COLO668 (cell line): ENCODE measurements around the gene PNPLA8.
"Not testable (repeated sequence)": the region's sequence is repeated elsewhere in the genome, so short reads cannot be mapped to it uniquely, and the experiment has no call there.

Experiments used
- DNase-seq: peaks from one replicate; lab custom pipeline; 2025; ENCODE audit not compliant: unreplicated experiment; lab: John Stamatoyannopoulos, UW

PNPLA8 gene

DNA sequence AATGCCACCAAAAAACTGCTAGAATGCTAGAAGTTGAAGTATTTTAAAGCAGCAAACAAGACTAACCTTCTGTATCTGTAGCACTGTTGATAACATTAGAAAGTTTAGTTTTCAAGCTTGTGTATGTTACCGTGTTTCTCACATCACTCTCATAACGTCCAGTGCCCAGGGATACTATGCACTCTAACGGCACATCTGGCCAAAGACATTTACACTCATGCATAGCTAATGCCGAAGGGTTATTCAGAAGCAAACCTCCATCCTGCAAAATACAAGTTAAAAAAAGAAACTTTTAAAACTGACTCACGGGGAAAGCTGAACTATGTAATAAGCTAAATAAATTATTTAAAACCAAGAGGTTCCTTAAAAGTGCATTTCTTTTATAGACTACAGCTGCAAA, 46.8 kb downstream of the PNPLA8 start:
- no peak for DNase-seq

DNA sequence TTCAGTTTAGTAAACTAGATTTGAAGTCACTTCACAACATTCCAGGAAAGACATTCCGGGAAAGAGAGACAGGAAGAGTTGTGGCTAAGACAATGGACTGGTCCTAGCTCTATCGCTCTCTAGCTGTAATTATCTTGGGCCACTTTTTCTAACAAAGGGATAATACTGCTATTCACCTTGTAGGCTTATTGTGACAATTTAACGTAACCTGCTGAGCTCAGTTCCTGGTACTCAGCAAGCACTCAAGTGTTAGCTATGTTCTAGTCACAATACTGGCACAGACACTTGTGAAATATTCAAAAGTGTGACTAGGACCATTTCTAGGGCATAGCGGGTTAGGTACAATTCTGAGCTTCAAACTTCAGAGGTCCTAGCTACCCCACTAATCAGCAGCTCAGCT, 57.7 kb downstream of the PNPLA8 start:
- DNase-seq, result no peak

DNA sequence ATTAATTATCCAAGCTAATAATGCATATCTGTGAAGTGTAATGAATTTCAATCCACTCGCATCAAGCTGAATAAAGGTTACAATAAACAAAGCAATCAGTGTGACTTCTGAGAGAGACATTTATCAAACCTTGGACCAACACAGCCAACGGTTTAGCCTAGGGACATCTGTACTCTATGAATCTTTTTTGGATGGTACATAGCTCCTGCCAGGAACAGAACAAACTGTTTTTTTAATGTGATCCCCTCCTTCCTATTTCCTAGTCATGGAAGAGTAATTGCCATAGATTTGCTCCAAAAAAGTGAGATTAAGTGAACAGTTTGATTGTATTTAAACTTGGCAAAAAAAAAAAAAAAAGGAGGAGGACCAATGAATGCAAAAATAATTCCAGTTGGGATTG, 58.5 kb downstream of the PNPLA8 start:
- DNase-seq, result no peak

DNA sequence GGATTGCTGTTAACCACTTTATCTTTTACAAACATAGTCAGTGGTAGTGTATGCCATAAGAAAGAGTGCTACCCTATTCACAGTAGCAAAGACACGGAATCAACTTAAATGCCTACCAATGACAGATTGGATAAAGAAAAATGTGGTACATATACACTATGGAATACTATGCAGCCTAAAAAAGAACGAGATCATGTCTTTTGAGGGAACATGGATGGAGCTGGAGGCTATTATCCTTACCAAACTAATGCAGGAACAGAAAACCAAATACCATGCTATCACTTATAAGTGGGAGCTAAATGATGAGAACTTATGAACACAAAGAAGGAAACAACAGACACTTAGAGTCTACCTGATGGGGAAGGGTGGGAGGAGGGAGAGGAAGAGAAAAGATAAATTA, 59.6 kb downstream of the PNPLA8 start:
- not testable (repeated sequence) for DNase-seq

DNA sequence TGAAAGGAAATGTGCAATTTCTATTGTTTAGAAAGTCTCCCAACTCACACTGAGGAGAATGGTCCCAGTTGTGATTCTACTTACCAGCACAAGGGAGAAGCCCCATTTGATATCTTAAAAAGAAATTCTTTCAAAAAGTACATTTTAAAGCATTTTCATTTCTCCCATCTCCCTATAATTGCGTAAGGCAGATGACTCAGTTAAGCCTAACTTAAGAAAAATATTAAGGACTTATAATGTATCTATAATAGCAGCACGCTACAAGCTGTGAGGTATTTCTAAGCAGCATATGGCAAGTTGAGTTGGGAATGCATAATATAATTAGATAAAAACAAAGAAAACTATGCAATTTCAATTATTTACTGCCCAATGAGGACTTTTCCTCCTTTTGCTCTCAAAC, 61.2 kb downstream of the PNPLA8 start:
- no peak for DNase-seq

DNA sequence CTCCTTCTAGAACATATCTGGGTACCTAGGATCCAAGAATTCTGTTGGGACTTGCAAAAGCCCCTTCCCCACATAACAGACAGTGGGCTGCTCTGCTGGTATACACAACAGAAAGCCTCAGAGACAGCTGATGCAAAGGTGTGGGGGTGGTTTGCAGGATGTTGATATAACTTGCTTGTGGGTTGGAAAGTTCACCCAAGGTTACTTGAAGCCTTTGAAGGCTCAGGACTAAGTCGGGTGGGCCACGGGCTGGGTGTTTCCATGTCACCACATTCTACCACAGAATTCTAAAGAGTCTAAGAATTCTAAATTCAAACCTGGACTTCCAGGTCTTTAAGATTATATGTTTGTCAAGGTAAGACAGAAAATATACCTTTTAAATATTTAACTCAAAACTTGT, 62.3 kb downstream of the PNPLA8 start:
- no peak for DNase-seq

DNA sequence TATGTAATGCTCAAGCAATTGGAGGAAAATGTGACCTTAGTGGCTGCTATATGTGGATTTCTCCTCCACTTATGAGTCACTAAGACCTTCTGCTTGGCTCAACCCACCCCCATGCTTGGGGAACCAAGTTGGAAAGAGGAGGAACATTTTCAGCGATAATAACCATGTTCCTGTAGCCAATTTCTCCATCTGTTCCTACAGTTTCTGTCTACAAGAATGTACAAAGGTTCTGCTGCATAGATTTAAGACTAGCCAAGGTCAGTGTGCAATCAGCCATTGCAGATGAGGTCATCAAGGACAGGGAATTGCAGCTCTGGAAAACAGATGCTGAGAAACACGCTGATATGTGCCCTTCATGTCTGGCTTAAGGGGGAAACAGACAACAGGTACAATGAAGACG, 64.1 kb downstream of the PNPLA8 start:
- no peak for DNase-seq

DNA sequence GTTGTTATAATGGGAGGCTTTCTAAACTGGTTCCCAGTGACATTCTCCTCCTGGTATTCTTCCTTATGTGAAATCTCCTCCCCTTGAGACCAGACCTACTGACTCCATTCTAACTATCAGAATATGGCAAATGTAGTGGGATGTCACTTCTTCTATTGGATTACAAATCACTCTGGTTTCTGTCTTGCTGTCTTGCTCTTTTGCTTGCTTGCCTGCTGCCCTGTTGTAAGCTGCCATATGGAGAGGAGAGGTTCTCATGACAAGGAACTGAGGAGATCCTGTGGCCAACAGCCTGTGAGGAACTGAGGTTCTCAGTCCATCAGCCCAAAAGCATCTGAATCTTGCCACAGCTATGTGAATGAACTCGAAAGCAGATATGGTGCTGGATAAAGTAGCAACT, 65.0 kb downstream of the PNPLA8 start:
- DNase-seq, result no peak

DNA sequence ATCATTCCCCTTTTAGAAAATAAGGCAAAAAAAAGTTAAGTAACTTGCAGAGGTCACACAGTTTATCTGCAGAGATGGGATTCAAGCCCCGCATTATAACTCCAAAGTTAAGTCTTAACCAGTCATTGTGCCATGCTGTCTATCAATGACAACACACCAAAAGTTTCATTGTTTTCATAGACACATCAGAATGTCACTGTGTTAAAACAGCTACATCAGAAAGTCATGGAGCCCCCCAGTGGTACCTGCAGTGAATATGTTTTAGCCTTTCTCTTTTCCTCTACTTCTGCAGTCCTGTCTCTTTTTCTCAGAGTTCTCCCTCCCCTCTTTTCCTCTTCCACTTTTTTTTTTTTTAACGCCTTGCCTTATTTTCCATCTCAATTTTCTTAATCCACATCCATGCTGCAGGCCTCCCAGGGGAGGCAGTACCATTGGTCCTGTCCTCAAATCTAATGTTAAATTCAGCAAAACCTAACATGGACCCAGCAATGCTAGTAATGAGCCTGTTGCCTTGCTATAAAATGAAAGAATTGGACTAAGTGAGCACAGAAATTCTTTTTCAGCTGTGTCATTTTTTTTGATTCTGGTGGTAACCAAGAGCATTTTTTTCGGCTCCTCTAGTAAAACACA, 65.9 kb downstream of the PNPLA8 start:
- peak; percentile 44 for DNase-seq

DNA sequence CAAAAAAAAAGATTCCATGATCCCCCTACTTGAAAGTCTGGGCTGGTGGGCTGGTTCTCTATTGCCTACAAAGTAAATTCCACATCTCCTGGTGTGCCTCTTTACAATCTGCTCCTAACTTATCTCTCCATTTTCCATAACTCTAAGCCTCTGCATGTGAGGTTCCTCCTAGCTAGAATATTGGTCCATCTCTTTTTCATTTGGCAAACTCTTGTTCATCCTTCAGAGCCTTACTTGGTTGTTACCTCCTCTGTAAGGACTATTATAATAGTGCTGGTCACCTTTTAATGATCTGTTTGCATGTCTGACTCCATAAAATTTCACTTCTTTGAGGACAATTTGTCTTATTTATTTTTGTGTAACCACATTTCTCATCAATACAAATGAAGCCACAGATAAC, 68.1 kb downstream of the PNPLA8 start:
- DNase-seq, result no peak

DNA sequence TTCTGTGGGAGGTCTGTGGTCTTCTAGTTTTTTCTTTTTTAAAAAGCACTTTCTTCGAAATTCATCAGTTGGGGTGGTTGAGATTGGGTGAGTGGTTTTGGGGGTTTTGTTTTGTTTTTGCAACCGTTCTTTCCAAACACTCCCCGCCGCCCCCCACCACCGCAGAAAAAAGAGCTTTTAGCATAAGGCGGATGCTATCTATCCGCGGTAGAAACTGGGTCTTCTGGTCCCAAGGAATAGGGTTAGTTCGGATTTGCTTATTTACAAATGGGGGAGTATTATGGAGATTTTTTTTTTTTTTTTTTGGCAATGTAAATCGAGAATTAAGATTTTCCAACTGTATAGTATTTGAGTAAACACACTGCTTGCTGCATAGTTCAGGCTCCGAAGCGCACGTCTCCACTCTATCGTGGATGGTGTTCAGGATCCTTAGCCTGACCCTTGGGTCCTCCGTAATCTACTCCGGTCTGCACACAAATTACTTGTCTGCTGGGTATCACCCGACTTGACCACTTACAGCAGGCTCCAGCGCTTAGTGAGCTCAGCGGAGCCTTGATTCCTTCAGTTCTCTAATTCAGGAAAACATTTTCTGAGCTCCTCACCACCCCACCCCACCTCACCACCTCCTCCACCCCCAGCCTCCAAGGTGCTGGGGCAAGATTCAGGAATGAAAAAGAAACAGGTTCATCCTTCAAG, 68.9 kb downstream of the PNPLA8 start:
- no peak for DNase-seq

DNA sequence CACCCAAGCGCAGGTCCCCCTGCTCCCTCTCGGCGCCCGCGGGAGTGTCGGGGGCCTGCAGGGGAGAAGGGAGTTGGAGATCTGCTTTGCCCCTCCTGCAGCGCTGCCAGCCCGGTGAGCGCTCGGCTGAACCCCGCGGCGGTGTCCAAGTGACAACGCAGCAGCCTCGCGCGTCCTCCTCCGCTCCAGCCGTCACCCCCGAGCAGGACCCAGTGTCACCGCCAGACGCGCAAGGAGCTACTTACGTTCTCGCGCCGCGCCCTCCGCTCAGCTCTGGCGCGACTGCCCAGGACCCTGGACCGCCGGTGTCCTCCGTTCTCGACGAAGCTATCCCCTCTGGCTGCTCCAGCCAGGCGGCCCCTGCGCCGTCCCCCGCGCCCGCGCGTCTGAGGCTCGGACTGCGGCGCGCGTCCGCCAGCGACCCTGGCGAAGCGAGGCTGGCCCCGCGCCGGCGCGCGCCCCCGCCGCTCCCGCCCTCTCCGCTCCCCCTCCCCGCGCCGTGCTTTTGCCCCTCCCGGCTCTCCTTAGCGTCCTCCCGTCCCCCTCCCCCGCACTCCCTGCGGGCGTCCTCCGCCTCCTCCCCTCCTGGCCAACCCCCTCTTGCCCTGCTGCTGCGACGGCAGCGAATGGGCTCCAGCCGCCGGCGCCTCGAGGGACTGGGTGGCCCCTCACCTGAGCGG, 69.8 kb downstream of the PNPLA8 start, which contains the start of gene NRCAM:
TSS of gene NRCAM (minus strand) at position 439 of the 680 bp plus-strand sequence. CDS start 216,372 bp downstream, outside the sequence.
- peak; percentile 92 for DNase-seq

DNA sequence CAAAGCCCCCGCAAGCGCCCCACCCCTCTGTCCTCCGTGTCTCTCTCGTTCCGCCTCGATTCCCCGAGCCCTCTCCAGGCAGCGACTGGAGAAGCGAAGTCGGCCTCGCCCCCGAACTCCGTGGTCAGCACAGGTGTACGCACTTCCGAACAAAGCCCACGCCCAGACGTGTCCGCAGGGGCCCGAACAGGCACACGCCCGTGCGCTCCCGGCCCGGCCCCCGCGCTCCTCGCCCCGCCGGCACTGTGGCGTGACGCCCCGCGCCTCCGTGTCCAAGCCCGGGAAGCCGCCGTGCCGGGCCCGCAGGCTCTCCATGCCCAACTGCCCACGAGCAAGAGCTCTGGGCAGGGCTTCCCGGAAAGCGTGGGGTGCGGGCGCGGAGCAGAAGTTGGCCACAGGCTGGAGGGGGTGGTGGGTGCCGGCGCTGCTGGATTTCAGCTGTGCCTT, 70.4 kb downstream of the PNPLA8 start:
- peak; percentile 79 for DNase-seq

DNA sequence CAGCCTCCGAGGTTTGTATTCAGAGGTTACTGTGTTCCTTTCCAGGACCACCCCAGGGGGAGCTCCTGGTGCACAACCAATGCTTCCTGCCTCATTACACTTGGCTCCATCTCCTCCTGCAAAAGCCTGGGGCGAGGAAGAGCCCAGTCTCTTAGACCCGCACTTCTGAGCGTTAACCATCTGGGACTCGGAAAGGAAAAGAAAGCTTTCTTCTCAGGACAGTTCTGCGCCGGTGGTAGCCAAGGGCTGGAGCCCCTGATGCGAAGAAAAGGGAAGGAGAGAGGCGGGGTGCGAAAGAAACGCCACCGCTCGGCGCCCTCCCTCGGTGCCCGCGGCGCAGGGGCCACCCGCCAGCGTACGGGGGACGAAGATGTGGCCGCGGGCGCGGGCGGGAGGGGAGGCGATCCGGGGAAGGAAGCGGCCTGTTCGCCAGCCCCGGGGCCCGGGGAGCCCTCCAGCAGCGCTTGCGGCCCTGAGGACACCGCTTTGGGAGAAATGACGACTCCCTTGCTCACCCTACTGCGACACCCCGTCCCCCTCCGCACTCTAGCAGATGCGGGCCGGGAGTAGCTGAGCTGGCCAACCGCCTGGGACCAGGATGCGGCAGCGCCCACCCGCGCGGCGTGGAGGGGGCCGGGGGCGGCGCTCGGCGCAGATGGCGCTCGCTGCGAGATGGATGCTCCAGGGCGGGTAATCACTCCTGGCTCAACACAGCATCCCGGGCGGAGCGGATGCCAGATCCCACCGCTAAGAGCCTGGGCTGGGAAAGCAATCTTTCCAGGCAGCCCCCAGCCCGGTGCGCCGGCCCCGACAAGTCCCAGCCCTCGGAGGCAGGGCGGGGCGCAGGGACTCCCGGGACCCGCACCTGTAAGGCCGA, 71.0 kb downstream of the PNPLA8 start:
- DNase-seq, result peak; percentile 82

DNA sequence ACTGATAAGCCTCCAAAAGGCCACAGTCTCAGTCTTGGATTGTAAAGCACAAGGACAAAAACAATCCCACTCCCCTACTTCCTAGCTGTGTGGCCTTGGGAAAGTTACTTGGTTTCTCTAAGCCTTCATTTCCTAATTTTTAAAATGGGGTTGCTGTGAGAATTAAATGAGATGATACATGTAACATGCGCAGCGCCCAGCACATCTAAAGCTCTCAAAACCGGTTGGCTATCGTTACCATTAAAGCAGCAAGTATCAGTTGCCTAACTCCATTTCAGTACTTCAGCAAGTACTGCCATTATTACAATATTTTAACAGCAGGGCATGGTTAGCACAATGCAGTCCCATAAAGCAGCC, 71.6 kb downstream of the PNPLA8 start:
- no peak for DNase-seq

DNA sequence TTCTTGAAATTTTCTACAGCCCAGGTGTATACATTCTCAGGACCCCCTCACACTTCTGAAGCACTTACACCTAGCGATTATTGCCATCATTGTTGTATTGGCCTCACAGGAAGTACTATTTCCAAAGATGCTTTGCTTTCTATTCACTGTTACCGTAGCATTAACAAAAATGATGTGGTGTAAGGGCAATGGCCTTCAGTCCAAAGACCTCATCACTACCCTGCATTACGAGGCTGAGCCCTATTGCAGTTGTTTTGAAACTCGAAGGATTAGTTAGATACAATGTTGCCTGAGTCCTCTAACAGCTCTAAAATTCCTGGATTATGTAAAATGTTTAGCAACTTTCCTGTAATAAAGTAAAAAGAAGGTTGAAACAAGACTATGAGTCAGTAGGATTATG, 72.6 kb downstream of the PNPLA8 start:
- DNase-seq, result no peak

DNA sequence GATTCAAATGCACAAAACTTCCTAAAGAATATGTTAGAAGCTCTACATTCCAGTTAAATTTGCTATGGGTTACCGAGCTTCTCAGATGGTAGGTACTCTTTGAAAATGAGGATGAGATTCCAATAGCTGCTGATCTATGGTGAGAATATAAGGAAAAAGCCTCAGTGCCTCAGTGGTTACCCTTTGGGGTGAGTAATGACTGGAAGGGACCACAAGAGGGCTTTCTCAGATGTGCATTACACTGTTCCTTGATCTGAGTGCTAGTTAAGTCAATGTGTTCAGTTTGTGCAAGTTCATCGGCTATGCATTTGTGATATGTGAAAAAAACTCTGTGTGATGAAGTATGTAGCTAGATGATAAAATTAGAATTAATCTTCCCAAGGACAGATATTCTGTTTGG, 73.2 kb downstream of the PNPLA8 start:
- no peak for DNase-seq

DNA sequence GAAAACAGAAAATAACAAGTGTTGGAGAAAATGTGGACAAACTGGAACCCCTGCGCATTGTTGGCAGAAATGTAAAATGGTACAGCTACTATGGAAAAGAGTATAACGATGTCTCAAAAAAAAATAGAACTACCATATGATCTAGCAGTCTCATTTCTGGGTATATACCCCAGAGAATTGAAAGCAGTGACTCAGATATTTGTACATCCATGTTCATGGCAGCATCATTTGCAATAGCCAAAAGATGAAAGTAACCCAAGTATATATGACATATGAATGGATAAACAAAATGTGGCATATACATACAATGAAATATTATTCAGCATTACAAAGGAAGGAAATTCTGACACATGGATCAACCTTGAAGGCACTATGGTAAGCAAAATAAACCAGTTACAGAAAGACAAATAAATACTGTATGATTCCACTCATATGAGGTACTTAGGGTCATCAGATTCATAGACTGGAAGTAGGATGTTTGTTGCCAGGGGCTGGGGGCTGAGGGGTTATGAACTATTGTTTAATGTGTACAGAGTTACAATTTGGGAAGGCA, 74.6 kb downstream of the PNPLA8 start:
- no peak for DNase-seq

DNA sequence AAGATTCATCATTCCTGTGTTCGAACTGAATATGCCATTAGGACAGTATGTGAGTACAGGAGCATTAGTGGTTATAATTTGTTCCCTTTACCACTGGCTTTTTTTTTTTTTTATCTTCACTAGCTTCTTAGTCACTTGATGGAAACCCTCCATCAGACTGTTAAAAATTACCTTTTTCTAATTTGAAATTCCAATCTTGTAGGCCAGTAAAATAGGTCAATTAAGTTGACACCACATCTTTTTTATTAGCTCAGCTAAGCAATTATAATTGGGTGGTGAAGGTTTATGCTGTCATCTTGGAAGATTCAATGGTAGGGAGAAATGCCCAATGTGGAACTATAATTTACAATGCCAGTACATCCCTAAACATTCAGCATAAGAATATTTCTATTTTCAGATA, 75.8 kb downstream of the PNPLA8 start:
- no peak for DNase-seq

DNA sequence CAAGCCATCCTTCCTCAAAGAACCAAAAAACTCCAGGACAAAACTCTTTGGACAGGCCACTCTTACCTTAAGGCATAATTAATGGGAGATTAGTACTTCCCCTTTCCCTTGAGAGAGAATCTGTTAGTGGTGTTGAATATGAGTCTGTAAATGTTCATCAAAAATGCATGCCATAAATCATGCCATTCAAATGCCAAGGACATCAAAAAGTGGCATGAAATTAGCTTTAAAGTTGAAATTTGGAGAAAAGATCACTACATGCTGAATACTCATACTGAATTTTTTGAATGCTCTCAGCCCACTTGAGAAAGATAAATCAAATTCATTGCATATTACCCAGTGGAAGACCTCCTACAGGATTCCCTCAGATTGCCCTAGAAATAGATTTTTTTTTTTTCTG, 76.4 kb downstream of the PNPLA8 start:
- no peak for DNase-seq
